ENCODE results near the gene F10.

The F10 gene

GRCh38 chr13:113135281-113135760 lies 12.7 kb downstream of the F10 start:
- DNase-seq (ENCODE audit: low read depth, low spot score), result no peak

- no peak for DNase-seq (ENCODE audit: low read depth, low spot score)
These were observed 15.2 kb downstream of the F10 start for GRCh38 chr13:113137691-113138298.

- no peak for DNase-seq (ENCODE audit: low read depth, low spot score)
These were observed 16.4 kb downstream of the F10 start for GRCh38 chr13:113138792-113139551.

- no peak for DNase-seq (ENCODE audit: low read depth, low spot score)
These were observed 17.0 kb downstream of the F10 start for GRCh38 chr13:113139577-113139976.

GRCh38 chr13:113140677-113141600 lies 18.3 kb downstream of the F10 start:
- DNase-seq (ENCODE audit: low read depth, low spot score), result no peak

- no peak for DNase-seq (ENCODE audit: low read depth, low spot score)
These were observed 19.0 kb downstream of the F10 start for GRCh38 chr13:113141601-113141970.

- no peak for DNase-seq (ENCODE audit: low read depth, low spot score)
These were observed 20.3 kb downstream of the F10 start for GRCh38 chr13:113142876-113143275.

GRCh38 chr13:113143466-113144254 lies 21.1 kb downstream of the F10 start:
- DNase-seq (ENCODE audit: low read depth, low spot score), result no peak

GRCh38 chr13:113144255-113144629 lies 21.6 kb downstream of the F10 start:
- no peak for DNase-seq (ENCODE audit: low read depth, low spot score)

- DNase-seq (ENCODE audit: low read depth, low spot score), result no peak
These were observed 22.9 kb downstream of the F10 start for GRCh38 chr13:113145496-113145895.

- no peak for DNase-seq (ENCODE audit: low read depth, low spot score)
These were observed 23.5 kb downstream of the F10 start for GRCh38 chr13:113145911-113146598.

GRCh38 chr13:113146750-113147149 lies 24.2 kb downstream of the F10 start:
- DNase-seq (ENCODE audit: low read depth, low spot score), result no peak

- no peak for DNase-seq (ENCODE audit: low read depth, low spot score)
These were observed 24.6 kb downstream of the F10 start for GRCh38 chr13:113147206-113147605.

- DNase-seq (ENCODE audit: low read depth, low spot score), result no peak
These were observed 25.8 kb downstream of the F10 start for GRCh38 chr13:113148407-113148806.

- DNase-seq (ENCODE audit: low read depth, low spot score), result no peak
These were observed 26.4 kb downstream of the F10 start for GRCh38 chr13:113148940-113149503.

GRCh38 chr13:113149711-113150549 lies 27.3 kb downstream of the F10 start:
- DNase-seq (ENCODE audit: low read depth, low spot score), result no peak

- no peak for DNase-seq (ENCODE audit: low read depth, low spot score)
These were observed 28.2 kb downstream of the F10 start for GRCh38 chr13:113150550-113151365.

- DNase-seq (ENCODE audit: low read depth, low spot score), result no peak
These were observed 29.4 kb downstream of the F10 start for GRCh38 chr13:113151745-113152690.

Data from activated CD4-positive, CD25-positive, alpha-beta regulatory T cell treated with anti-CD3 and anti-CD28 coated beads, Interleukin-2, amount 50 U/mL, for 16 hours (primary cell).